OCI-LY1 (cell line): ENCODE measurements around the gene SSC5D.

Source experiments
- CTCF ChIP-seq: fragments of 200-600 bp; sonication (generic), shearing (Covaris generic); IDR thresholded peaks from 2 replicates; pipeline ENCODE4 v1.5.1; 2017; ENCODE audit warnings: mild to moderate bottlenecking, antibody characterized with exemption, low read length, moderate library complexity, mixed read lengths
- EZH2 ChIP-seq: fragments of 200-600 bp; sonication (generic), shearing (Covaris generic); IDR thresholded peaks from 2 replicates; pipeline ENCODE4 v1.8.0; 2017; ENCODE audit warnings: borderline replicate concordance, mixed run types, mild to moderate bottlenecking, antibody characterized with exemption, low read length, moderate library complexity, mixed read lengths

DNA sequence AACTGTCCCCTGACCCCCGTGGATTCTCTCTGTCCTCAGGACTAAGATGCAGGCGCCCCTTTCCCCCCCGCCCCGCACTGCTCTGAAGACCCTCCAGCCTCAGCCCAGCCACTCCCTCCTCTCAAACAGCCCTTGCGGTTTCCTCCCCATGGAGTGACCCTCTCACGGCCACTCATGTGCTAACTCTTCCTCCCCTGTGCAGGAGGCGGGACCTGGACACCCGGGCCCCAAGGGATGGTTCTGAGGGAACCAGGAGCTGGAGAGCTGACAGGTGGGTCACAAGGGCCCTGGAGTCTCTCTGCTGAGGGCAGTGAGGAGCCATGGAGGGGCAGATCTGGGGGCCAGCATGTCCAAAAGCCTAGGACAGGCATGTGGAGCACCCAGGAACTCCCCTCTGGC lies 28.7 kb upstream of the SSC5D start:
- TF ChIP-seq CTCF (no peak), EZH2 (no peak)
